Progenitor cell of endocrine pancreas (in vitro differentiated cells): Measurements from ENCODE around the gene LDLRAD4. TPM values are rescaled to one million over a fixed set of nuclear protein-coding genes. Genes with fewer than 3 reads are reported as not detected.
A peak's percentile ranks its signal among the peaks of the same experiment; 100 is the strongest.

ENCODE experiments used
- DNase-seq: peaks from one replicate; pipeline ENCODE4 v3.0.0; 2021; ENCODE audit warnings: low spot score; ENCODE audit not compliant: unreplicated experiment
- H3K27ac Mint-ChIP-seq: 2 replicates; pipeline ENCODE4 v1.8.0; 2021; ENCODE audit warnings: mild to moderate bottlenecking, moderate library complexity, mixed read lengths
- H3K27me3 Mint-ChIP-seq: 2 replicates; pipeline ENCODE4 v1.8.0; 2021; ENCODE audit warnings: mixed read lengths
- H3K36me3 Mint-ChIP-seq: 2 replicates; pipeline ENCODE4 v1.8.0; 2022; ENCODE audit warnings: mixed read lengths; ENCODE audit not compliant: insufficient read depth
- H3K4me1 Mint-ChIP-seq: 2 replicates; pipeline ENCODE4 v1.8.0; 2021; ENCODE audit warnings: low read depth, mixed read lengths
- H3K4me3 Mint-ChIP-seq: 2 replicates; pipeline ENCODE4 v1.8.0; 2021; ENCODE audit warnings: low read depth, mild to moderate bottlenecking, moderate library complexity, mixed read lengths
- H3K9me3 Mint-ChIP-seq: 2 replicates; pipeline ENCODE4 v1.8.0; 2021; ENCODE audit warnings: low read depth, mixed read lengths
- total RNA-seq: library from RNA; stranded (reverse); gene quantifications from 2 replicates; pipeline ENCODE4 v1.2.1, GENCODE V29; 2021
- TF ChIP-seq, protein P1 (sequence below): fragments of 200-600 bp; sonication (generic); IDR thresholded peaks from one replicate; pipeline ENCODE4 v1.5.0; 2021; ENCODE audit warnings: antibody characterized with exemption, mild to moderate bottlenecking; ENCODE audit not compliant: unreplicated experiment

The LDLRAD4 gene
- total RNA-seq, 1 donor from 2014 or later = 3.8 TPM

GRCh38 chr18:13556502-13556901 lies 337.9 kb downstream of the LDLRAD4 start:
- peaks cover under 1% of the 10 kb centered on the region for H3K27me3 Mint-ChIP-seq
- H3K4me1 Mint-ChIP-seq = peaks cover 6% of the 10 kb centered on the region
- no peak overlapping the region for H3K27ac Mint-ChIP-seq
- TF ChIP-seq, protein P1, sequence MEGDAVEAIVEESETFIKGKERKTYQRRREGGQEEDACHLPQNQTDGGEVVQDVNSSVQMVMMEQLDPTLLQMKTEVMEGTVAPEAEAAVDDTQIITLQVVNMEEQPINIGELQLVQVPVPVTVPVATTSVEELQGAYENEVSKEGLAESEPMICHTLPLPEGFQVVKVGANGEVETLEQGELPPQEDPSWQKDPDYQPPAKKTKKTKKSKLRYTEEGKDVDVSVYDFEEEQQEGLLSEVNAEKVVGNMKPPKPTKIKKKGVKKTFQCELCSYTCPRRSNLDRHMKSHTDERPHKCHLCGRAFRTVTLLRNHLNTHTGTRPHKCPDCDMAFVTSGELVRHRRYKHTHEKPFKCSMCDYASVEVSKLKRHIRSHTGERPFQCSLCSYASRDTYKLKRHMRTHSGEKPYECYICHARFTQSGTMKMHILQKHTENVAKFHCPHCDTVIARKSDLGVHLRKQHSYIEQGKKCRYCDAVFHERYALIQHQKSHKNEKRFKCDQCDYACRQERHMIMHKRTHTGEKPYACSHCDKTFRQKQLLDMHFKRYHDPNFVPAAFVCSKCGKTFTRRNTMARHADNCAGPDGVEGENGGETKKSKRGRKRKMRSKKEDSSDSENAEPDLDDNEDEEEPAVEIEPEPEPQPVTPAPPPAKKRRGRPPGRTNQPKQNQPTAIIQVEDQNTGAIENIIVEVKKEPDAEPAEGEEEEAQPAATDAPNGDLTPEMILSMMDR = no peak
- H3K36me3 Mint-ChIP-seq = no peaks in the 10 kb centered on the region
- DNase-seq = no peak
- no peaks in the 10 kb centered on the region for H3K9me3 Mint-ChIP-seq
- H3K4me3 Mint-ChIP-seq = no peak overlapping the region

DNA sequence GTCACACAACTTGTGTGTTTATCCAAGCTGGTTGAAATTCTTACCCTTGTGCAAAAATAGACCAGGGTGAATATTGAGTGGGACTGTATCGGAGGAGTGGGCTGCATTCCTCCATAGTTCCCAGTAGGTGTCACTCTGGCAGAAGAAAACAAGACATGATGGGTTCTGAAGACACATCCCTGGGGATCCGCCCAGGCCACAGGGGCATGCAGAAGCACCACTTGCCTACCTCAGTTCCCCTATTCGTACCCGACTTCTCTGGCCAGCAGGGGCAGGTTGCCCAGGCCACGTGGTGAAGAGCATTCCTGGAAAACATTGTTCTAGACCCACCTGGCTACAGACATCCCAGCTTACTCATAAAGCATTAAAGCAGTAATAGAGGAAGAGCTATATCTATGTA lies 339.6 kb downstream of the LDLRAD4 start:
- Mint-ChIP-seq H3K27ac (no peak overlapping the region), H3K27me3 (no peaks in the 10 kb centered on the region), H3K36me3 (no peaks in the 10 kb centered on the region), H3K4me3 (no peak overlapping the region), H3K4me1 (peaks cover 8% of the 10 kb centered on the region), H3K9me3 (no peaks in the 10 kb centered on the region)
- no peak for DNase-seq
- TF ChIP-seq, protein P1 = peak; percentile 63

- Mint-ChIP-seq H3K27ac (no peak overlapping the region), H3K27me3 (no peaks in the 10 kb centered on the region), H3K9me3 (no peaks in the 10 kb centered on the region), H3K4me1 (peaks cover 13% of the 10 kb centered on the region), H3K4me3 (no peak overlapping the region), H3K36me3 (no peaks in the 10 kb centered on the region)
- TF ChIP-seq, protein P1 = no peak
- DNase-seq = no peak
Observed at GRCh38 chr18:13558790-13559189, 340.2 kb downstream of the LDLRAD4 start.

GRCh38 chr18:13559754-13560153 lies 341.2 kb downstream of the LDLRAD4 start:
- H3K9me3 Mint-ChIP-seq = no peaks in the 10 kb centered on the region
- no peak overlapping the region for H3K4me3 Mint-ChIP-seq
- H3K27ac Mint-ChIP-seq = no peak overlapping the region
- DNase-seq = no peak
- H3K36me3 Mint-ChIP-seq = no peaks in the 10 kb centered on the region
- H3K27me3 Mint-ChIP-seq = no peaks in the 10 kb centered on the region
- H3K4me1 Mint-ChIP-seq = peaks cover 13% of the 10 kb centered on the region
- TF ChIP-seq, protein P1 = no peak

DNA sequence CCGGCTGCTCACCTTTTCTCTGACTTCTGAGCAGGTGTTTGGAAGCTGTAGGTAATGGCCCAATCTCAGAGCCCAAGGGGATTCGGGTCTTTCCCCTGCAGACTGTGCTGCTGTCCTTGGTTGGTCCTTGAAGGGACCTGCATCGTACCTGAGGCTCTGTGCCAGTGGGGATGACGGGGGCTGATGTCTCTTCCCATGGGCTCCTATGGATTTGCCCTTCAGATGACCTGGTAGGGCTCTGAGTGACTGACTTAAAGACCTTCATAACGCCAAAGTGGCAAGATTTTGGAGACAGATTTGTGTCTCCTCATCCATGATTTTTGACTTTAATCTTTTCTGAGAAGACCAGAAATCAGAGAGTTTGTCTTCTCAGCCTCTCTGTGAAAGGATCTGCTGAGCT lies 341.7 kb downstream of the LDLRAD4 start:
- Mint-ChIP-seq H3K4me1 (peaks cover 13% of the 10 kb centered on the region), H3K36me3 (no peaks in the 10 kb centered on the region), H3K9me3 (no peaks in the 10 kb centered on the region), H3K27me3 (no peaks in the 10 kb centered on the region), H3K27ac (no peak overlapping the region), H3K4me3 (no peak overlapping the region)
- DNase-seq = no peak
- TF ChIP-seq, protein P1 = no peak
